LNCaP clone FGC (cell line): ENCODE measurements around the gene CRLF1.

Source experiments
- DNase-seq: peaks from one replicate; pipeline ENCODE4 v3.0.0-alpha.2; 2011; ENCODE audit warnings: low read depth
- H3K4me3 ChIP-seq: 2 replicates; pipeline ENCODE4 v1.5.1; 2011; ENCODE audit warnings: mild to moderate bottlenecking, low read depth, low read length, control low read depth
- TF ChIP-seq, protein P1 (sequence below): IDR thresholded peaks from 2 replicates; pipeline ENCODE4 v1.5.1; 2012; ENCODE audit warnings: mild to moderate bottlenecking; ENCODE audit not compliant: control insufficient read depth, insufficient read depth; ENCODE audit errors: extremely low read depth

CRLF1 gene

DNA sequence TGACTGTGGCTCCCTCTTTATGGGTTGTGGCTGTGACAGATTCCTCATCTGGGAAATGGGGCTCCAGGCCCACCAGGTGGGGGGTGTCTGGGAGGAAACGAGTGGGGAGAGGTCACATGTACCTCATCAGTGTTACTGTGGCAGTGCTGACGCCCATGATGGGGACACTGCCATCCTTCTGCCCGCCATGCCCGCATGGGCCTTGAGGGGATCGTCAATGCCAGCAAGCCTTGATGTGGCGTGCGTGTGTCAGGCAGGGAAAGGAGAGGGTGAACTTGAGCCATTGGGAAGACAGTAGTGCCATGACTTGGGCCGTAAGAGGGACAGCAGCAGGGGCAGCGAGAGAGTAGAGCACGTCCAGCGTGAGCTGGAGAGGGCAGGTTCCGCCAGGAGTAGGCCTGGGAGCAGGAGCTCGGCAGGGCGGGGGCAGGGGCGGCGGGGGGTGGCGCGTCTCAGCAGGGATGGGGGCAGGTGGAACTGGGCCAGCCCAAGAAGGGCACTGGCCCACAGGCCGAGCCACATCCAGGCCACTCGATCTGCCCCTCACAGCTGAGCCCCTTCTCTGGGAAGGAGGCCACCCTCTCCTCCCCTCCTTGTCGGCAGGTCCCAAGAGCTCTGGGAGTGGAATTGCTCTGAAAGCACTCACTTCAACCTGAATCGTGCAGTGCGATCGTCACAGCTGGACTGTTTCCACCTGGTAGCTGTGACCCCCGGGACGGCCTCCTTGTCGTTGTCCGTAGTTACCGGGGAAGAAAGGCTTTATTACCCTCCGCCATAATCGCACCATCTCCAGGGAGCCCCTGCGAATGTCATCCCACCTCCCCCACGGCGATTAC lies 40.2 kb upstream of the CRLF1 start:
- TF ChIP-seq, protein P1, sequence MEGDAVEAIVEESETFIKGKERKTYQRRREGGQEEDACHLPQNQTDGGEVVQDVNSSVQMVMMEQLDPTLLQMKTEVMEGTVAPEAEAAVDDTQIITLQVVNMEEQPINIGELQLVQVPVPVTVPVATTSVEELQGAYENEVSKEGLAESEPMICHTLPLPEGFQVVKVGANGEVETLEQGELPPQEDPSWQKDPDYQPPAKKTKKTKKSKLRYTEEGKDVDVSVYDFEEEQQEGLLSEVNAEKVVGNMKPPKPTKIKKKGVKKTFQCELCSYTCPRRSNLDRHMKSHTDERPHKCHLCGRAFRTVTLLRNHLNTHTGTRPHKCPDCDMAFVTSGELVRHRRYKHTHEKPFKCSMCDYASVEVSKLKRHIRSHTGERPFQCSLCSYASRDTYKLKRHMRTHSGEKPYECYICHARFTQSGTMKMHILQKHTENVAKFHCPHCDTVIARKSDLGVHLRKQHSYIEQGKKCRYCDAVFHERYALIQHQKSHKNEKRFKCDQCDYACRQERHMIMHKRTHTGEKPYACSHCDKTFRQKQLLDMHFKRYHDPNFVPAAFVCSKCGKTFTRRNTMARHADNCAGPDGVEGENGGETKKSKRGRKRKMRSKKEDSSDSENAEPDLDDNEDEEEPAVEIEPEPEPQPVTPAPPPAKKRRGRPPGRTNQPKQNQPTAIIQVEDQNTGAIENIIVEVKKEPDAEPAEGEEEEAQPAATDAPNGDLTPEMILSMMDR, result no peak
- no peak overlapping the region for H3K4me3 ChIP-seq
- no peak for DNase-seq

DNA sequence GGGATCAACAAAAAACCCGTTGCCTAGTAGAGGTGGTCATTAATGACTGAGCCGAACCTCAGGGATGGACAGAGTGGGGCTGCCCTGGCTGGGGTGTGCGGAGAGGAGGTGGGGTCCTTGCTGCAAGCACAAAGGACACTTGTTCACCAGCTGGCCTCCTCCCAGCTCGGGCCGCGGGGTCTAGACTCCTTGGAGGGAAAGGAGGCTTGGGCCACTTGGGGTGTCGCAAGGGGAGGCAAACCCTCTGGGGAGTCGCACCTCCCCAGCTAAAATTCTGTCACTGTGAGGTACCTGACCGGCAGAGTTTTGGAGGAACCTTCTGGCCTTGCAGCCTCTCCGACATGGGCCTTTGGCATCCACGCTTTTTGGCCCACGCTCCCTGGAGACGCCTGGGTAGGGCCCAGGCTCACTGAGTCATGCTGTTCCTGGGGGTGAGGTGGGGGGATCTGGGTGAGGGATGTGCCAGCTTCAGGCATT lies 38.5 kb upstream of the CRLF1 start:
- DNase-seq, result no peak
- H3K4me3 ChIP-seq, result no peak overlapping the region
- TF ChIP-seq, protein P1, result no peak

DNA sequence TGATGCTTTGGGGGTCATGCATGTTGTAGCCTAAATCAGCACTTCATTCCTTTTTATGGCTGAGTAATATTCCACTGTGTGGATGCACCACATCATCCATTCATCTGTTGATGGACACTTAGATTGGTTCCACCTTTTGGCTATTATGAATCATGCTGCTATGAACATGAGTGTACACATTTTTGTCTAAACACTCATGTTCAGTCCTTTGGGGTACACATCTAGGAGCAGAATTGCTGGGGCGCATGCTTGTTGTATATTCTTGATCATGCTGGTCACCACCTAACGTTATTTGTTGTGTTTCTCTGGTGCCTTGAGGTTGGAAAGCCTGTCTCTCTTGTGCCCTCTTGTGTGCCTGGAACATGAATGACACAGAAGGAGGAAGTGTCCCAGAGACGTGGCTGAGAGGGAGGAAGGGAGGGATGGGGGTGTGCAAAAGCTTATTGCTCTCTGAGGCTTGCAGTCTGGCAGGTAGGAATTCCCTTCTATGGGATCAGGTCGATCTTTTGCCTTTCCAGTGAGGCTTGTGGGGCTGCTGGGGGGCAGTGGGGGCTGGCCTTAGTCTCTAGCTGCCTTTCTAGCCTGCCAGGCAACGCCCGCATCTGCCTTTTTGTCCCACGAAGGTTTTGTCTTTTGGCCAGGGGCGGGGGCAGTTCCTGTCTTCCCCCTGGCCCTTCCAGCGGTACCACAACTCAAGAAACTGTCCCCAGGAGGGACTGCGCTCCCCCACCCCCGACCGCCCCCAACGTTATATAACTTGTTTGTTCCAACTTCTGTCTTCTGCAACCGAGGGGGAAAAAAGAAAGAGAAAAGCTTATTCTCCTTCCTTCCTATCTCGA lies 37.8 kb upstream of the CRLF1 start:
- H3K4me3 ChIP-seq, result no peak overlapping the region
- TF ChIP-seq, protein P1, result no peak
- DNase-seq, result no peak

DNA sequence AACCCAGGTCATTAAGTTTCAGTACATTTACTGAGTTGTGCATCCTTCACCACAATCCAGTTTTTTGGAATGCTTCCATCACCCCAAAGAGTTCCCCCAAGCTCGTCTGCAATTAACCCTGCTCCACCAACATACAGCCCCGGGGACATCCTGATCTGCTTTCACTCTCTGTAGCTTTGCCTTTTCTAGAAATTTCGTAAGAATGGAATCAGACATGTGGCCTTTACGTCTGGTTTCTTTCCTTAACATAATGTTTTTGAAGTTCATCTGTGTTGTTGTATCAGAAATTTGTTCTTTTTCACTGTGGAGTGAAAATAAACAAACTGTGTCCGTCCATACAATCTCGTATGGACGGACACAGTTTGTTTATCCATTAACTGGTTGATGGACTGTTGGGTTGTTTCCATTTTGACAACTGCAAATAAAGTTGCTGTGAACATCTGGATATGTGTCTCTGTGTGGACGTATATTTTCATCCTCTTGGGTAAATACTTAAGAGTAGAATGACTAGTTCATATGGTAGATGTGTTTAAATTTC lies 33.2 kb upstream of the CRLF1 start:
- TF ChIP-seq, protein P1, result no peak
- no peak overlapping the region for H3K4me3 ChIP-seq
- DNase-seq, result no peak

DNA sequence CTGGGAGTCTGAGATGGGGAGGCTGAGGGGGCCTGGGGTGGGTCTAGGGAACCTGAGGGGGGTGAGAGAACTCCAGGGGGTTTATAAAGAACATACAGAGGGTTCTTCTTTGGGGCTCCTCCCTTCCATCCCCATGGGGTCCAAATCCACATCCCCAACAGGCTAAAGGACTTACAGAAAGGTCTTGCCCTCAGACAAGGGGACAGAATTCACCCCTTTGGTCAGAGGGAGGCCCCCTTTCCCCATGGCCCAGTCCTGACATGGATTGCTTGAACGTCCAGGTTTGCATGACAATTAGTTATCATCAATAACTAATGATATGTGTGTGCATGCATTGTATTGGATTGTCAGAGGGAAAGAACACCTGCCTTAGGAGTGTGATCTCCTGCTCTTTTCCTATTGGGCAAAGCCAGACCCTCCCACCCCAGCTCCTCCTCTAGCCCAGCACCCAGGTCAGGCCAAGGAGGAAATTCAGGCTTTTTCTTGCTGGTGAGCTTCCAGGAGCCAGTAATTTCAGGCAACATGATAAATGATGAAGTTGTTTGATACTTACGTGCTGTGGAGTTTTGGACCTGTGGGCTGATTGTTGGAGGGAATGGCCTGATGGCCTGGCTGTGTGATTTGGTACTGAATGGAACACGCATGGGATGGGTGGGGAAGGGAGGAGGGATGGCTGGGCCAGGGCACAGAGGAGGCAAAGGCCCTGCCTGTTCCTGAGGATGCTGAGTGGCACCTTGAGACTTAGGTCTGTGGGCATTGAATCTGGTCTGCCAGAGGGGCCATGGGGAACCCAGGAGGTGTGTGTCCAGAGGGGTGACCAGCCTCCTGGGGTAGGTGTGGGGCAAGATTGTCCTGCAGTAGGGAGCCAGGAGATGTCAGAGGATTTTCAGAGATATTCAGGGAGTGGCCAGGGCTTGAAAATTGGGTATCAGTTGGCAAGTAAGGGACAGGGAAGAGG lies 31.4 kb upstream of the CRLF1 start:
- TF ChIP-seq, protein P1, result no peak
- peak; percentile 65 for DNase-seq
- H3K4me3 ChIP-seq, result peak overlapping the region; percentile 95

DNA sequence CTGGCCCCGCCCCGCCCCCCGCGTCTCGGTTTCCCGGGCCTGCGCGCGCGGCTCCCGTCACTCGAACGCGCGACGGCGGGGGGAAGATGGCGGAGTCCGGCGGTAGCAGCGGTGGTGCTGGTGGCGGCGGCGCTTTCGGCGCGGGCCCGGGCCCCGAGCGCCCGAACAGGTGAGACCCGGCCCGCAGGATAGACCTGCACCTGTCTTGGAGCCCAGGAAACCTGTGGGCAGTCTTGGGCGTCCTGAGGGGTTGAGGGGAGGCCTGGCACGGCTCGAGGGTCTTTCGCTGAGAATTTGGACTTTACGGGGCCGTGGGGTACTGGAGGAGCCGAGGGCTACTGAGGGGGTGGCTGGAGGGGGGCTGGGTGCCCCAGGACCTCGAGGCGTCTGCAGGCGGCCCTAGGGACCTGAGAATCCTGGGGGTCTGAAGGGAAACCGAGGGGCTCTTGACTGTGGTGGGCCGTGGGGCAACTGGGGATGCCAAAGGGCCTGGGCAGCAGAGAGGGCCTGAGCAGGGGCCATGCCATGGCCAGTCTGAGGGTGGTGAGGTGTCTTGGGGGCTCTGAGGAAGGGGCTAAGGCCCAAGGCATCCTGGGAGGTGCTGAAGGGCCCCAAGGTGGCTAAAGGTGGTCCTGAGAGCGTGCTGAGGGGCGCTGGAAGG lies 30.5 kb upstream of the CRLF1 start, which contains the start of gene KLHL26:
Gene KLHL26 (plus strand): TSS at position 60 of the 661 bp plus-strand sequence. CDS start 27 bp downstream, at position 87.
- TF ChIP-seq, protein P1, result no peak
- peak within 1 kb of the TSS; percentile 95 for H3K4me3 ChIP-seq
- no peak for DNase-seq
